NCI-H1092 (cell line): ENCODE results near the gene ZNF521.

Source experiments
- DNase-seq: peaks from one replicate; lab custom pipeline; 2025; lab: John Stamatoyannopoulos, UW

The ZNF521 gene

GRCh38 chr18:25167612-25168410 is 184.2 kb downstream of the ZNF521 start:
- DNase-seq = no peak

- DNase-seq = no peak
Observed at GRCh38 chr18:25166113-25166512, 185.9 kb downstream of the ZNF521 start.

GRCh38 chr18:25164848-25165811 is 186.8 kb downstream of the ZNF521 start:
- no peak for DNase-seq

GRCh38 chr18:25164211-25164847 is 187.6 kb downstream of the ZNF521 start:
- no peak for DNase-seq

GRCh38 chr18:25153426-25153825 is 198.5 kb downstream of the ZNF521 start:
- no peak for DNase-seq

- no peak for DNase-seq
Observed at GRCh38 chr18:25147877-25148488, 204.0 kb downstream of the ZNF521 start.

- no peak for DNase-seq
Observed at GRCh38 chr18:25146512-25146910, 205.5 kb downstream of the ZNF521 start.

GRCh38 chr18:25145731-25146511 is 206.0 kb downstream of the ZNF521 start:
- DNase-seq = no peak

GRCh38 chr18:25144820-25145219 is 207.1 kb downstream of the ZNF521 start:
- DNase-seq = no peak

GRCh38 chr18:25141886-25142285 is 210.1 kb downstream of the ZNF521 start:
- no peak for DNase-seq

GRCh38 chr18:25141399-25141798 is 210.6 kb downstream of the ZNF521 start:
- DNase-seq = no peak

- no peak for DNase-seq
Observed at GRCh38 chr18:25140962-25141308, 211.0 kb downstream of the ZNF521 start.

- DNase-seq = no peak
Observed at GRCh38 chr18:25140124-25140961, 211.6 kb downstream of the ZNF521 start.

- DNase-seq = no peak
Observed at GRCh38 chr18:25137197-25137472, 214.8 kb downstream of the ZNF521 start.

GRCh38 chr18:25136416-25137196 is 215.4 kb downstream of the ZNF521 start:
- DNase-seq = no peak

GRCh38 chr18:25134861-25135260 is 217.1 kb downstream of the ZNF521 start:
- no peak for DNase-seq

- no peak for DNase-seq
Observed at GRCh38 chr18:25133879-25134278, 218.1 kb downstream of the ZNF521 start.

- DNase-seq = no peak
Observed at GRCh38 chr18:25132786-25133496, 219.0 kb downstream of the ZNF521 start.

GRCh38 chr18:25126751-25127150 is 225.2 kb downstream of the ZNF521 start:
- no peak for DNase-seq
